A549 (cell line): ENCODE measurements around the gene CSTF1. TPM values are rescaled to one million over a fixed set of nuclear protein-coding genes. Genes with fewer than 3 reads are reported as not detected.

ENCODE experiments used
- BHLHE40 ChIP-seq: IDR thresholded peaks from 2 replicates; pipeline ENCODE4 v1.6.1; 2012; ENCODE audit warnings: low read depth, low read length, inconsistent platforms
- CBX2 ChIP-seq: fragments of 200-600 bp; sonication (generic); IDR thresholded peaks from 2 replicates; pipeline ENCODE4 v1.6.1; 2016; ENCODE audit warnings: low read depth, mild to moderate bottlenecking, borderline replicate concordance
- CEBPB ChIP-seq, 2 experiments: fragments of >200 bp in 1 of 2; sonication (Bioruptor Twin) in 1 of 2; formaldehyde crosslinking in 1 of 2; IDR thresholded peaks; 2 replicates each; pipeline ENCODE4 v1.6.1; 2012 to 2016
- CHD2 ChIP-seq: fragments of 150-350 bp; IDR thresholded peaks from 2 replicates; pipeline ENCODE4 v1.6.1; 2014; ENCODE audit warnings: low read length; ENCODE audit not compliant: partially characterized antibody
- CHD4 ChIP-seq: fragments of 200-600 bp; sonication (generic); IDR thresholded peaks from 2 replicates; pipeline ENCODE4 v1.6.1; 2016; ENCODE audit warnings: antibody characterized with exemption, mild to moderate bottlenecking, borderline replicate concordance
- E2F6 ChIP-seq: IDR thresholded peaks from 2 replicates; pipeline ENCODE4 v1.6.1; 2012; ENCODE audit warnings: low read depth, borderline replicate concordance
- EHMT2 ChIP-seq: fragments of 200-600 bp; sonication (generic); IDR thresholded peaks from 2 replicates; pipeline ENCODE4 v1.6.1; 2016; ENCODE audit warnings: antibody characterized with exemption, low read depth, mild to moderate bottlenecking, moderate library complexity
- EP300 ChIP-seq, 2 experiments: fragments of >200 bp; sonication (Bioruptor Twin); formaldehyde crosslinking; IDR thresholded peaks; 2 replicates in 1 of 2; 3 replicates in 1 of 2; pipeline ENCODE4 v1.6.1; 2016 to 2017
- FOXS1 ChIP-seq: fragments of 250-450 bp; sonication (Bioruptor Pico); IDR thresholded peaks from 2 replicates; pipeline ENCODE4 v1.5.0; 2020; ENCODE audit warnings: mild to moderate bottlenecking, moderate library complexity
- HDAC2 ChIP-seq: fragments of 200-600 bp; sonication (generic); IDR thresholded peaks from 2 replicates; pipeline ENCODE4 v1.6.1; 2016
- HMGXB4 ChIP-seq: fragments of 250-450 bp; sonication (Bioruptor Pico); IDR thresholded peaks from 2 replicates; pipeline ENCODE4 v1.5.0; 2021; ENCODE audit warnings: mild to moderate bottlenecking, moderate library complexity, borderline replicate concordance
- HOXB13 ChIP-seq: fragments of 250-450 bp; sonication (Bioruptor Pico); IDR thresholded peaks from 2 replicates; pipeline ENCODE4 v1.5.0; 2020; ENCODE audit warnings: low read depth, mild to moderate bottlenecking, moderate library complexity
- MAFK ChIP-seq: fragments of 450-650 bp; IDR thresholded peaks from 2 replicates; pipeline ENCODE4 v1.6.1; 2014; ENCODE audit not compliant: partially characterized antibody
- MAX ChIP-seq: IDR thresholded peaks from 2 replicates; pipeline ENCODE4 v1.6.1; 2012
- MAZ ChIP-seq: fragments of 150-350 bp; IDR thresholded peaks from 2 replicates; pipeline ENCODE4 v1.6.1; 2014; ENCODE audit warnings: antibody characterized with exemption, low read depth, low read length, borderline replicate concordance
- NPAS2 ChIP-seq: fragments of 250-450 bp; sonication (Bioruptor Pico); IDR thresholded peaks from 2 replicates; pipeline ENCODE4 v1.8.0; 2022; ENCODE audit warnings: mild to moderate bottlenecking, moderate library complexity, borderline replicate concordance
- NR3C1 ChIP-seq: fragments of >200 bp; sonication (Bioruptor Twin); formaldehyde crosslinking; IDR thresholded peaks from 3 replicates; pipeline ENCODE4 v1.6.1; 2017
- POLR2A ChIP-seq: IDR thresholded peaks from 2 replicates; pipeline ENCODE4 v1.6.1; 2012; ENCODE audit warnings: mild to moderate bottlenecking, low read length
- POLR2AphosphoS2 ChIP-seq: conservative IDR thresholded peaks from 2 replicates; pipeline ENCODE4 v1.6.1; 2012; ENCODE audit warnings: low read length, improper control_type of control experiment, inconsistent platforms
- RAD21 ChIP-seq, 2 experiments: fragments of >200 bp in 1 of 2; sonication (Bioruptor Twin) in 1 of 2; formaldehyde crosslinking in 1 of 2; IDR thresholded peaks in 1 of 2; conservative IDR thresholded peaks in 1 of 2; 2 replicates in 1 of 2; 3 replicates in 1 of 2; pipeline ENCODE4 v1.6.1; 2012 to 2018; ENCODE audit warnings: inconsistent platforms in 1 of 2
- RCOR1 ChIP-seq: fragments of 150-350 bp; IDR thresholded peaks from 2 replicates; pipeline ENCODE4 v1.6.1; 2014; ENCODE audit warnings: antibody characterized with exemption, low read length, low read depth
- RFX5 ChIP-seq: fragments of 450-650 bp; IDR thresholded peaks from 2 replicates; pipeline ENCODE4 v1.7.1; 2014; ENCODE audit warnings: antibody characterized with exemption, mild to moderate bottlenecking, moderate library complexity
- RNF2 ChIP-seq: fragments of 200-600 bp; sonication (generic); IDR thresholded peaks from 2 replicates; pipeline ENCODE4 v1.6.1; 2016; ENCODE audit warnings: low read depth, mild to moderate bottlenecking, antibody characterized with exemption, moderate library complexity, borderline replicate concordance
- SMC3 ChIP-seq: fragments of >200 bp; sonication (Bioruptor Twin); formaldehyde crosslinking; IDR thresholded peaks from 3 replicates; pipeline ENCODE4 v1.6.1; 2018; ENCODE audit warnings: inconsistent platforms
- SREBF2 ChIP-seq: fragments of 450-650 bp; IDR thresholded peaks from 2 replicates; pipeline ENCODE4 v1.6.1; 2014; ENCODE audit warnings: mild to moderate bottlenecking, moderate library complexity
- ZC3H11A ChIP-seq: fragments of 450-650 bp; IDR thresholded peaks from 2 replicates; pipeline ENCODE4 v1.6.1; 2014; ENCODE audit warnings: antibody characterized with exemption, mild to moderate bottlenecking
- ZNF302 ChIP-seq: fragments of 250-450 bp; sonication (Bioruptor Pico); IDR thresholded peaks from 2 replicates; pipeline ENCODE4 v1.9.0; 2021; ENCODE audit warnings: inconsistent platforms, mild to moderate bottlenecking, moderate library complexity
- ZSCAN20 ChIP-seq: fragments of 250-450 bp; sonication (Bioruptor Pico); IDR thresholded peaks from 2 replicates; pipeline ENCODE4 v1.8.0; 2022; ENCODE audit warnings: mild to moderate bottlenecking, moderate library complexity
- polyA plus RNA-seq, 4 experiments: library from polyadenylated mRNA; depleted of rRNA in 3 of 4; stranded (reverse); fragments of >200 nt; fragmentation: RNase III in 1 of 4; extraction: RNeasy Plus Mini Kit Qiagen cat#74134 plus additional on column Dnase treatment in 1 of 4; gene quantifications; 2 replicates in 3 of 4; 3 replicates in 1 of 4; pipeline ENCODE4 v1.2.3, GENCODE V29; 2011 to 2017
- TF ChIP-seq, protein P1 (sequence below): IDR thresholded peaks from 2 replicates; pipeline ENCODE4 v1.6.1; 2012
- TF ChIP-seq, protein P2 (sequence below): fragments of >200 bp; sonication (Bioruptor Twin); formaldehyde crosslinking; IDR thresholded peaks from 2 replicates; pipeline ENCODE4 v1.6.1; 2016

CSTF1 gene
- polyA plus RNA-seq, 2 of the 4 experiments (the other 2 are of a cell fraction) = 40.9 to 79.9 TPM

DNA sequence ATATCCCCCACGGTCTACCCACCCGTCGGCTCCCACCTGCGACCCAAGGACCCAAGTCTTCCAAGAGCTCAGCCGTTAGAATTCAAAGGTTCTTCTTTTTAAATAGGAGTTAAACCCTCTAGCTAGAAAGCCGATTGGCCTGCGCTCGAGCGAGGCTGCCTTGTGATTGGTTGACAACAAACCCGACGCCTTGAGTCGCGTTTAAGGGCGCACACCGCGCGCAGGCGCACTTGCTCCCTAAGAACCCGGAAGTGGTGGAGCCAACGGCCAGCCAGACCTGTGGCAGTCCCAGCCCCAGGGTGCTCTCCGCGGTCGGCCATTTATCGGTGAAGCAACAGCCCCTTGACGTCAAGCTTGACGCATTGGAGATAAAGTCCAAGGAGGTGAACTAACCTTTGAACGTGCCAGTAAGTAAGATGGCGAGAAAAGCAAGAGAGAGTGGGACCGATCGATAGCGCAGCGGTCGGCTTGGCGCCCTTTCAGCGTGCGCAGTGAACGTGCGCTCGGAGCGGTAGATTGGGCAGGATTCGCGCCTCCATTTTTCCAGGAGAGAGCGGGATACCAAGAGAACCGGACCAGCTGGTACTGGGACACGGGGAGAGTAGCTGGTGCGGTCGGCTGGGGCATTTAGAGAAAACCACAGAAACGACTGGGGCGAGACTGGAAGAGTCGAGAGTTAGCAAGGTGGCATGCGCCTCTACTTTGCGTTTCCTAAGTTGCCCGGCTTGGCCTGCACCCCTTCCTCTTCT, at the start of gene CSTF1, which contains the start of gene AURKA (continued):
- TF ChIP-seq HMGXB4 (CRISPR knock-in tag) (no peak; the same call in 1 of the 2 replicates), RAD21 (conservative IDR thresholded peaks at IDR 0.05 in 1 of 2, IDR thresholded peaks at IDR 0.05 in 1 of 2) (no peak), CBX2 (no peak), ZNF302 (CRISPR knock-in tag) (no peak), NR3C1 (no peak), HOXB13 (0 out of 2 replicates have a peak, but pooled peaks have one; percentile 59), MAX (peak; percentile 97), BHLHE40 (peak; percentile 81), E2F6 (peak; percentile 86), SMC3 (no peak), NPAS2 (no peak), FOXS1 (CRISPR knock-in tag) (peak; percentile 59; the same call in 1 of the 2 replicates), CEBPB (IDR thresholded peaks at IDR 0.05) (peak; percentile 82 to 96), RFX5 (no peak), ZC3H11A (no peak), MAZ (no peak), CHD4 (no peak), EHMT2 (no peak), EP300 (IDR thresholded peaks at IDR 0.05) (peak in 1 of 2 experiments; percentile 35; a peak in 1 of 5 replicates), ZSCAN20 (CRISPR knock-in tag) (no peak), HDAC2 (no peak), POLR2A (peak; percentile 76), CHD2 (no peak), RNF2 (no peak), RCOR1 (no peak), SREBF2 (no peak), POLR2AphosphoS2 (no peak), MAFK (no peak)
- TF ChIP-seq, protein P1, sequence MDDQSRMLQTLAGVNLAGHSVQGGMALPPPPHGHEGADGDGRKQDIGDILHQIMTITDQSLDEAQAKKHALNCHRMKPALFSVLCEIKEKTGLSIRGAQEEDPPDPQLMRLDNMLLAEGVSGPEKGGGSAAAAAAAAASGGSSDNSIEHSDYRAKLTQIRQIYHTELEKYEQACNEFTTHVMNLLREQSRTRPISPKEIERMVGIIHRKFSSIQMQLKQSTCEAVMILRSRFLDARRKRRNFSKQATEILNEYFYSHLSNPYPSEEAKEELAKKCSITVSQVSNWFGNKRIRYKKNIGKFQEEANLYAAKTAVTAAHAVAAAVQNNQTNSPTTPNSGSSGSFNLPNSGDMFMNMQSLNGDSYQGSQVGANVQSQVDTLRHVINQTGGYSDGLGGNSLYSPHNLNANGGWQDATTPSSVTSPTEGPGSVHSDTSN = no peak
- TF ChIP-seq, protein P2, sequence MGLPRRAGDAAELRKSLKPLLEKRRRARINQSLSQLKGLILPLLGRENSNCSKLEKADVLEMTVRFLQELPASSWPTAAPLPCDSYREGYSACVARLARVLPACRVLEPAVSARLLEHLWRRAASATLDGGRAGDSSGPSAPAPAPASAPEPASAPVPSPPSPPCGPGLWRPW = no peak
